WTC11 (cell line): ENCODE data around the gene ADSL. TPM values are rescaled to one million over a fixed set of nuclear protein-coding genes. Genes with fewer than 3 reads are reported as not detected.

Experiments
- ATAC-seq: fragments of 200-7000 bp; cut with Tn5 transposase; 2 replicates; pipeline ENCODE4 v1.10.0; 2021; ENCODE audit warnings: mild to moderate bottlenecking, moderate library complexity
- CTCF ChIA-PET: fragments of 300-600 bp; sonication (Branson Sonifier 250); formaldehyde crosslinking; loops from one replicate; lab custom pipeline; 2021; ENCODE audit warnings: antibody characterized with exemption; lab: Charles Lee
- POLR2A ChIA-PET: fragments of 350-600 bp; sonication (Branson Sonifier 250); formaldehyde crosslinking; loops from one replicate; lab custom pipeline; 2021; ENCODE audit warnings: antibody characterized with exemption; lab: Charles Lee
- DNase-seq: peaks from one replicate; pipeline ENCODE4 v3.0.0; 2021; ENCODE audit warnings: low spot score
- H3K27ac Mint-ChIP-seq: 2 replicates; pipeline ENCODE4 v1.8.0; 2021; ENCODE audit warnings: mixed read lengths
- H3K27me3 Mint-ChIP-seq: 2 replicates; pipeline ENCODE4 v1.8.0; 2021; ENCODE audit warnings: low read depth, mild to moderate bottlenecking, moderate library complexity, mixed read lengths
- H3K36me3 Mint-ChIP-seq: 2 replicates; pipeline ENCODE4 v1.8.0; 2021; ENCODE audit warnings: mixed read lengths
- H3K4me1 Mint-ChIP-seq: 2 replicates; pipeline ENCODE4 v1.8.0; 2022; ENCODE audit warnings: mixed read lengths
- H3K4me3 Mint-ChIP-seq: 2 replicates; pipeline ENCODE4 v1.8.0; 2021; ENCODE audit warnings: mild to moderate bottlenecking, moderate library complexity, mixed read lengths
- H3K9me3 Mint-ChIP-seq: 2 replicates; pipeline ENCODE4 v1.8.0; 2021; ENCODE audit warnings: mixed read lengths
- ATF2 ChIP-seq: sonication (generic); formaldehyde crosslinking; IDR thresholded peaks from 2 replicates; pipeline ENCODE4 v1.8.1; 2022; ENCODE audit warnings: low read depth, missing genetic modification reagents, borderline replicate concordance
- CREM ChIP-seq: sonication (generic); formaldehyde crosslinking; IDR thresholded peaks from 2 replicates; pipeline ENCODE4 v1.8.1; 2022; ENCODE audit warnings: mild to moderate bottlenecking, missing genetic modification reagents, moderate library complexity
- E2F1 ChIP-seq: sonication (generic); formaldehyde crosslinking; IDR thresholded peaks from 2 replicates; pipeline ENCODE4 v1.8.0; 2022; ENCODE audit warnings: mild to moderate bottlenecking, missing genetic modification reagents
- ELF4 ChIP-seq: sonication (generic); formaldehyde crosslinking; IDR thresholded peaks from 2 replicates; pipeline ENCODE4 v1.8.1; 2022; ENCODE audit warnings: low read depth, mild to moderate bottlenecking, moderate library complexity, missing genetic modification reagents
- ETV6 ChIP-seq: sonication (generic); formaldehyde crosslinking; IDR thresholded peaks from 2 replicates; pipeline ENCODE4 v1.8.1; 2022; ENCODE audit warnings: mild to moderate bottlenecking, missing genetic modification reagents
- FOXK1 ChIP-seq: sonication (generic); formaldehyde crosslinking; IDR thresholded peaks from 2 replicates; pipeline ENCODE4 v1.8.0; 2022; ENCODE audit warnings: mild to moderate bottlenecking, moderate library complexity, missing genetic modification reagents
- GRHL2 ChIP-seq: fragments of 250-450 bp; sonication (Bioruptor Pico); IDR thresholded peaks from 2 replicates; pipeline ENCODE4 v1.8.0; 2022; ENCODE audit warnings: mild to moderate bottlenecking, moderate library complexity; ENCODE audit not compliant: insufficient replicate concordance, severe bottlenecking
- GTF2I ChIP-seq: fragments of 250-450 bp; sonication (Bioruptor Pico); conservative IDR thresholded peaks from 2 replicates; pipeline ENCODE4 v1.4.0; 2021; ENCODE audit warnings: mild to moderate bottlenecking
- IRF2 ChIP-seq: sonication (generic); formaldehyde crosslinking; IDR thresholded peaks from 2 replicates; pipeline ENCODE4 v1.8.0; 2022; ENCODE audit warnings: low read depth, missing genetic modification reagents, borderline replicate concordance
- JAZF1 ChIP-seq: fragments of 250-450 bp; sonication (Bioruptor Pico); IDR thresholded peaks from 2 replicates; pipeline ENCODE4 v1.9.0; 2021; ENCODE audit warnings: moderate library complexity, mild to moderate bottlenecking, inconsistent platforms
- JUN ChIP-seq: sonication (generic); formaldehyde crosslinking; IDR thresholded peaks from 2 replicates; pipeline ENCODE4 v1.8.0; 2023; ENCODE audit warnings: mild to moderate bottlenecking, missing genetic modification reagents
- MLX ChIP-seq: sonication (generic); formaldehyde crosslinking; IDR thresholded peaks from 2 replicates; pipeline ENCODE4 v1.8.1; 2023; ENCODE audit warnings: mild to moderate bottlenecking, missing genetic modification reagents, moderate library complexity
- PREB ChIP-seq: sonication (generic); formaldehyde crosslinking; IDR thresholded peaks from 2 replicates; pipeline ENCODE4 v1.8.1; 2022; ENCODE audit warnings: mild to moderate bottlenecking, missing genetic modification reagents, moderate library complexity, borderline replicate concordance
- STAT6 ChIP-seq: sonication (generic); formaldehyde crosslinking; conservative IDR thresholded peaks from 2 replicates; pipeline ENCODE4 v1.8.1; 2023; ENCODE audit warnings: mild to moderate bottlenecking, low read depth, missing genetic modification reagents, moderate library complexity
- TCF7 ChIP-seq: sonication (generic); formaldehyde crosslinking; IDR thresholded peaks from 2 replicates; pipeline ENCODE4 v1.8.0; 2022; ENCODE audit warnings: mild to moderate bottlenecking, low read depth, missing genetic modification reagents, moderate library complexity
- USF2 ChIP-seq: sonication (generic); formaldehyde crosslinking; IDR thresholded peaks from 2 replicates; pipeline ENCODE4 v1.8.1; 2023; ENCODE audit warnings: mild to moderate bottlenecking, missing genetic modification reagents, moderate library complexity
- ZNF317 ChIP-seq: sonication (generic); formaldehyde crosslinking; IDR thresholded peaks from 2 replicates; pipeline ENCODE4 v1.8.1; 2023; ENCODE audit warnings: low read depth, mild to moderate bottlenecking, moderate library complexity, missing genetic modification reagents, borderline replicate concordance
- total RNA-seq: library from RNA; stranded (reverse); gene quantifications from 3 replicates; pipeline ENCODE4 v1.2.3, GENCODE V29; 2021

ADSL gene
- total RNA-seq, 1 experiment from 2014 or later: 154 TPM

- no peak for TF ChIP-seq ZNF317 (CRISPR knock-in tag)
- no peak for TF ChIP-seq GTF2I
Measured at GRCh38 chr22:40418366-40419201, 72.3 kb downstream of the ADSL start (continued).

- CTCF ChIA-PET: interaction anchor here (2.4 kb wide), 1 partner anchor 17 kb away, joined by 10 read pairs; no protein-coding TSS in a partner anchor
Measured at GRCh38 chr22:40419718-40420117, 73.4 kb downstream of the ADSL start.

More at GRCh38 chr22:40419718-40420117, 73.4 kb downstream of the ADSL start:
- DNase-seq (no peak), ATAC-seq (no peak)
- POLR2A ChIA-PET: no interaction called here
- no peak for TF ChIP-seq FOXK1
- no peak for TF ChIP-seq PREB (CRISPR knock-in tag)
- TF ChIP-seq IRF2 (CRISPR knock-in tag): no peak
- TF ChIP-seq E2F1 (CRISPR knock-in tag): no peak
- TF ChIP-seq GRHL2: no peak
- TF ChIP-seq JAZF1 (CRISPR knock-in tag): no peak
- TF ChIP-seq CREM (CRISPR knock-in tag): no peak
- no peak for TF ChIP-seq TCF7
- TF ChIP-seq ELF4: no peak
- TF ChIP-seq JUN (CRISPR knock-in tag): no peak
- TF ChIP-seq ETV6 (CRISPR knock-in tag): no peak
- TF ChIP-seq ATF2 (CRISPR knock-in tag): no peak
- TF ChIP-seq STAT6 (CRISPR knock-in tag): no peak
- no peak for TF ChIP-seq USF2
- no peak for TF ChIP-seq MLX
- Mint-ChIP-seq H3K27me3 (no peaks in the 10 kb centered on the region), H3K27ac (no peak overlapping the region), H3K4me3 (no peak overlapping the region), H3K9me3 (no peaks in the 10 kb centered on the region), H3K36me3 (peaks cover 14% of the 10 kb centered on the region), H3K4me1 (no peaks in the 10 kb centered on the region)
